Measurements from ENCODE around the gene SLC39A7.

- TF ChIP-seq CTCF (IDR thresholded peaks at IDR 0.05; ENCODE audit: low read depth, low read length, poor library complexity, severe bottlenecking) = peak; percentile 64
- TF ChIP-seq EZH2phosphoT487 (IDR thresholded peaks at IDR 0.05; ENCODE audit: borderline replicate concordance, low read length) = no peak
Measured at GRCh38 chr6:33205191-33206026, 4.7 kb downstream of the SLC39A7 start.
